HG03045 (cell line): ENCODE results near the gene DPP6.
A peak's percentile ranks its signal among the peaks of the same experiment; 100 is the strongest.
"Not testable (repeated sequence)": the region's sequence is repeated elsewhere in the genome, so short reads cannot be mapped to it uniquely, and the experiment has no call there.

Source experiments
- ATAC-seq: cut with Tn5 transposase; IDR thresholded peaks from one replicate; pipeline ENCODE4 v1.9.1; 2021; ENCODE audit warnings: mild to moderate bottlenecking, moderate library complexity; ENCODE audit not compliant: unreplicated experiment

DPP6 gene

DNA sequence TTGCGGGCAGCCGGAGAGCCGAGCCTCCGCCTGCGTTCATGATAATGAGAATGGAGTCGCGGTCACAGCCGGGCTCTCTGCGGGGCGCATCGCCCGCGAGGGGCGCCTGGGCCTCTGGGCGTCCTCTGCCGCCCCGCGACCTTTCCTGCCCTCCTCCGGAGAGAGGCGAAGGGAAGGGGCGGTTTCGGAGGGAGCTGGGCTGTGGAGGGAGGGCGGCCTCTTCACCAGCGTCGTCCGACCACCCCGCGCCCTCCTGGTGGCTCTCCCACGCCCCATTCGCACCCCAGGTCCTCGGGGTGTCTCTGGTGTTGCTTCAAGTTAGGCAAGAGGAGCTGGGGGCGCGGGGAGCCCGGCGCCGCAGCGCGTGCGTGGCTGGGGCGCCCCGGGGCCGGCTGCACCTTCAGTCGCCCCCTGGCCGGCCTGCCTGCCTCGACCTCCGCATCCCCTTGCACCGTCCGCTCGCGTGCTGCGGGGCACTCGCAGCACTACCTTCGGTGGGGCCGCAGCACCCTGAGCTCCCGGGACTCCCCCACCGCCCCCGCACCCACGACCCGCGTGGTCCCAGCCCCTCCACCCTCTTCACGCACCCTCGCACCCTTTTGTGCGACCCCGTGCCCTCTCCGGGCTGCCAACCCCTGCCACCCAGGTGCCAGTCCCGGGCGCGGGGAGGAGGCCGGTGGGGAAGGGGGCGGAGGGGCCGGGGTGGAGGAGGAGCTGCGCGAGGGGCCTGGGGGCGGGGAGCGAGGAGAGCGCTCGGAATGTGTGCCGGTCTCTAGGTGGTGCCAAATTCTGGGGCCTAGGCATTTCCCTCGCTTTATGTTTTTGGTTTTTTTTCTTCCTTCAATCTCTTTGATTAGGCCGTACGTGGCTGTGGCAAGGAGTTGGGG, at the start of gene DPP6:
Gene DPP6, plus strand, starts transcription at position 756 of the 887 bp plus-strand sequence.
- not testable (repeated sequence) for ATAC-seq

- not testable (repeated sequence) for ATAC-seq
Observed at GRCh38 chr7:154009423-154009911, 42.7 kb upstream of the DPP6 start.

DNA sequence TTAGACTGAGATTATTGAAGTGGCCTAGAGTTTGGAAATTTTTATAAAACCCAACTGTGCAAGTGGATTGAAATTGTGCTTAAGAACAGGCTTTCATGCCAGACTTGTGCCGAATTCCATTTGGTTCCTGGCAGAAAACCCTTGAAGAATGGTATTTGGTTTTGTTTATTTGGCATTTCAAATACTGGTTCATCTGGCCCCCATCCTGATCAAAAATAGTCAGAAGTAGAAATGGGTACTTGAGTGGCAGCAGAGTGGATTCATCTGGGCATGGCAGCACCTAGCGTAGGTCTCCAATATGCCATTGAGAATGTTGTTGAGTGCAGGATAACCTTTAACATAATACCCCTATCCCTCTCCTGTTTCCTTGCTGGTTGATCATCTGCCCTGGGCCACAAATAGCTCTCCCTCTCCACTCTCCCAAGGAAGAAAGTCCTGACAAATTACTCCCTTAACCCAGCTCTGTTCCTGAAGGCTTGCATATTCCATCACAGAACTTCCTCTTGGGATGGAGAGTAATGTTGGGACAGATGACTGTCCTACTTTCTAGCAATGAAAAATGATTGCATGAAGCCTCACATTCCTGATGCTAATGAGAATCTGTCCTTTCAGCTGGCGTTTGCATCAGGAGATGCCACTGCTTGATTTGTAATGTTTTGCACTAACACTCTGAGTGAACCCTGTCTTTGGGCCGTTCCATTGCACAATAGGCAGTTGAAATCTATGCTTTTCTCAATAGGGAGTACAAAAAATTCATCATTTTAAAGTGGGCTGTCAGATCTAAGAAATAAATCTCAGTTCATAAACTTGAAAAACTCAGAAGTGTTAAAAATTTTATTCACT, 41.3 kb upstream of the DPP6 start:
- ATAC-seq: not testable (repeated sequence)

DNA sequence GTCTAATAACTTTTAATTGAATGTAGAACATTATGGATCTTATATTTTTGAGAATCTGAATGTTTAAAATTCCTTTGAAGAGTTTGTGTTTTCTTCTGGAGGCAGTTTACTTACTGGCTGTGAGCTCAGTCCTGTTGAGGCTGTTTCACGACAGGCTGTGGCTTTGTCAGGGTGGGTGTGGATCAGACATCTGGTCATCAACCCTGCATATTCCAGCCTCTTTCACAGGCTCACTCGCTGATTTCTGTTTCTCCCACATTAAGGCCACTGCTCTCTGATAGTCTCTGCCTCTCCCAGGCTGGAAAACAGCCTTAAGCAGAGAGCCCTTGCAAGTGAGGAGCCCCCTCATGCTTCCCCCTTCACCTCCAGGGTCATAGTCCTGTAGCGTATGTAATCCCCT, 39.4 kb upstream of the DPP6 start:
- ATAC-seq: not testable (repeated sequence)

DNA sequence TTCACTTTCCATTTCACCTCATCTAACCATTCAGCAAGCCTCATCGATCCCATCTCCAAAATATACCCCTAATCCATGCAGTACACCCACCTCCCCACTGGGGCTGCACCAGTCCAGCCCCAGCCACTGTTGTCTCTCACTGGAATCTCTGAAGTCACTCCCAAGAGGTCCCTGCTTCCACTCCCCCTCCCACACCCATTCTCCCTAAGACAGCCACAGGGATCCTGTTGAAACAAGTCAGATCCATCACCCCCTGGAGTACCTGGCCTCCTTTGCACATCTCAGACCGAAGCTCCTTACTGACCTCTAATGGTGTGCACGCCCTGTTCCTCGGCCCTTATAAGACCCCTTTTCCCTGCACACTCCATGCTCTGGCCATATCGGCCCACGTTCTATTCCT, 36.6 kb upstream of the DPP6 start:
- not testable (repeated sequence) for ATAC-seq

DNA sequence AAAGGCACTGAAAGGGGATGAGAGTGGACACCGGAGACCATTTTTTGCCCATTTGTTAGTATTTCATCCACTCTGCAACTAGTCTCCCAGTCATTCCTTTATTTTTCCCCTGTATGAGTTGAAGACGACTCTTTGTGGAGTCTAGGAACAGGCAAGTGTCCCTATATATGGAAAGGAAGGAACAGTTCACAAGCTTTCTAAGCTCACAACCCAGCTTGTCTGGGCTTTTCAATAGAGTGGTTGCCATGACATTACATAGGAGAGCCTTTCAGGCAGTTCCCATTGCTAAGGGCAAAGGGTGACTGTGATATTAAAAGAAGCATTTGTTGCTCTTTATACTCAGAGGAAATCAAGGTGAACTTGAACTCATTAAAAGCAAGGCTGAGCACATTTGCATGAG, 33.8 kb upstream of the DPP6 start:
- ATAC-seq: not testable (repeated sequence)

DNA sequence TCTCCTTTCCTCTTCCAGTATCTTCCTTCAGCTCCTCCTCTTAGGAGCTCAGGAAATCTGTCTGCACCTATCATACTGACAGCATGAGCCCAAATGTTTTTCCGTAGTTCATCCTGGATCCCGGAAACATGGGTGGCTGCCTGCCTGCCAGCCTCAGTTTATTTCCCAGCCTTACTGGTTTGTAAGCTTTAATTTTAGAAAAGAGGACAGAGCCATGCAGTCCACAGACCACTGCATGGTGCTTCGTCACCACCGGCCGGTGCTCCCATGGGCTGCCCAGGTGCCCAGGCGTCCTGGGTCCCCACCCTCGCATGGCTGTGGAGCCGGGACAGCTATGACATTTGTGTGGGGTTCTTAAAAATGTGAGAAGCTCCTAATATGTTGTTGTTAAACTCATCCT, 24.4 kb upstream of the DPP6 start:
- not testable (repeated sequence) for ATAC-seq

DNA sequence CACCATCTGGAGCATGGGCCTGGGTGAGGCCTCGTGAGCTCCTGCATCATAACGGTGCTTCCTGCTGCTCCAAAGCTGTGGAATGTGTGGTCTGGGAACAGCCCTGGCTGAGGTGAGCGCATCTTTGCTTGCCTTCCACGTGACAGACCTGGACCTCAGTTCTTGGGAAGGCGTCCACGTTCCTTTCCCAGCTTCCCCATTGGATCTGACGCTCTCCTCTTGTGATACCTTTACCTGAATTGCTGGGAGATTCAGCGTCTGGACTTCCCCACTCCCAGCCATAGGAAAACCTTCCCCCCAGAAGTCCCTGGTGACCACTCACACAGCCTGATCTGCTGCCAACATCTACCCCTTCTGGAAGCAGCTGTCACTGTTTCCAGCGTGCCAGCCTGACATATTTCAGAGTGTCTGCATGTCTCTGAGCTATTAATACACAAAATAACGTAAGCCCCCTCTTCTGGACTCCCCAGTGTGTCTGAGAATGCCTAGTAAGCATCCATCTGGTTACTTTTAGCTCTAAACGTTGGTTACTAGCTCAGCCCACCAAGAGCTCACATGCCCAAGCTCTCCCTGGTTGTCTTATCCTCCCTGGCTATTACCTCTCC, 21.6 kb upstream of the DPP6 start:
- ATAC-seq: not testable (repeated sequence)

DNA sequence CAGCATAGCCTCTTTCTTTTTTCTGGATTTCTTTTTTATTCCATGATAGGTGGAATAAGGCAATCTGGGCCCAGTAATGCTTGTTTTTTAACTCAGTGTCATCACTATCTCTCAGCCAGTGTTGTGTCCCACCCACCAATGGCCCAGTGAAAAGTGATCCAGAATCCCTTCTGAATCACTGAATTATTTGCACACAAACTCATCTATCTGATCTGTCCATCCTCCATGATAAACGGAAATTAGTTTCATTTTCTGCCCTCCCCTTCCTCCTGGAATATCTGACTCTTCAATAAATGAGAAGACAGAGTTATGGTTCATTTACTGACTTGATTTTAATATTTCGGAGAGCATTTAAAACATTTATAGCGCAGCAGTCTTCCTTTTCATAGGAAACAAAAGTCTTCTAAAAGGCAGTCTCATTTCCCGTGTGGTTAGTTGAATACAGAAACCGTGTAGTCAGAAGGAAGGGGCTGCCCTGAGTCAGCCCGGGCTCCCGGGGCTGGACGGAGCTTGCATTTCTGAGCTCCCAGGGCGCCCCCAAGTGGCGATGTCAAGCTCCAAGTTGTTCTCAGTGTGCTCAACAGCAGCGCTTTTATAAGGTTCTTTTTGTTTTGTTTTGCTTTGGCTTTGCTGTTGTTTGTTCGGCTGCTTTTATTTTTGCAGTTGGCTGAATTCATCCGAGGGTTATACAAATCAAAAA, 12.6 kb upstream of the DPP6 start:
- peak; percentile 84 for ATAC-seq

GRCh38 chr7:154050394-154050793, 1.8 kb upstream of the DPP6 start:
- ATAC-seq: not testable (repeated sequence)

DNA sequence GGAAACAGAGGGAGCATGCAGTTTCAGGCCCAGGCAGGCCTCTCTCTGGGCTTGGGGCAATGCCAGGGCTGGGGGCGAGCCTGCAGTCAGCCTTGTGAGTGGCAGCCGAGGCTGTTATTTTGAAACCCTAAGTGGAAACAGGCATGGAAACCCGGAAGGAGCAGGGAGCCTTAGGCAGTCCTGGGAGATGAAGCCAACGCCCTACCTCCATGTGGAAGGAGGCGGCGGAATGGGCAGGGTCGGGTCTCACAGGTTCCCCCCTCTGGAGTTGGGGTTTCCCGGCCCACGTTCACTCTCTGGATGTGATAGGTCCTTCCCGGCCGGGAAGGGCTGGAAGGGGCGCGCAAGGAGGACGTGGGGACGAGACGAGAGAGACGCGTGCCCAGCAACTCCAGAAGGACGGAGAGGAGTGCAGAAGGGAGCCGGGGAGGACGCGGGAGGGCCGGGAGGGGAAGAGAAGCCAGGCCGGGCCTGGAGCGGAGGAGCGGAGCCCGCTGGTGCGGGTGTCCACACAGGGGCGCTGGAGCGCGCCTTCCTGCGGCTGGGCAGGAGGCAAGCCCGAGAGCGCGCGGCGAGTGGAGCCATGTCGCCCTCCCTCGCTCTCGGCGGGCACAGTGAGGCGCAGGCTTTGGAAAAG, 1.1 kb upstream of the DPP6 start:
- ATAC-seq: not testable (repeated sequence)

DNA sequence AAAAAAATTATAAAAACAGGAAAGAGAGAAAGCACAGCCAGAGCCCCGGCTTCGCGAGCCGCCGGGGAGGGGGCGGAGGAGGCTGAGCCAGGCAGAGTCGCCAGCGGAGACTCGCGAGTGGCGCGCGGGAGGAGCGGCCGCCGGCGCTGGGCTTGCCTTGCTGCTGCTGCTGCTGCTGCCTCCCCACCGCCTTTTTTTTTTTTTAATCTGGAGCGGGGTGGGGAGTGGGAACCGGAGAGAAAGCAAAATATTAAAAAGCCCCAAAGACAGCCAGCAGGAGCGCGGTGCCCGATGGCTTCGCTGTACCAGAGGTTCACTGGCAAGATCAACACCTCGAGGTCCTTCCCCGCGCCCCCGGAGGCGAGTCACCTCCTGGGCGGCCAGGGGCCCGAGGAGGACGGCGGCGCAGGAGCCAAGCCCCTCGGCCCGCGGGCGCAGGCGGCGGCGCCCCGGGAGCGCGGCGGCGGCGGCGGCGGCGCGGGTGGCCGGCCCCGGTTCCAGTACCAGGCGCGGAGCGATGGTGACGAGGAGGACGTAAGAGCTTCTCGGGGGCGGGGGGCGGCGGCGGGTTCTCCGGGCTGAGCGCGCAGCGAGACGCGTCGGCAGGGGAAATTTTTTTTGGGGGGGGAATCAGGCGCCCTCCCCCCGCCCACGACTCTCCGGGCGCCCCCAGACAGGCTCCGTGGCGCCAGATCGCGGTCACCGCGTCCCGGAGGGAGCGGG, 493 bp downstream of the DPP6 start:
- ATAC-seq: not testable (repeated sequence)

- ATAC-seq: not testable (repeated sequence)
Observed at GRCh38 chr7:154053466-154054312, 1.5 kb downstream of the DPP6 start.

- not testable (repeated sequence) for ATAC-seq
Observed at GRCh38 chr7:154054664-154055063, 2.5 kb downstream of the DPP6 start.

- not testable (repeated sequence) for ATAC-seq
Observed at GRCh38 chr7:154055491-154056106, 3.4 kb downstream of the DPP6 start.

- ATAC-seq: not testable (repeated sequence)
Observed at GRCh38 chr7:154058783-154059182, 6.6 kb downstream of the DPP6 start.

- ATAC-seq: not testable (repeated sequence)
Observed at GRCh38 chr7:154060551-154060950, 8.4 kb downstream of the DPP6 start.

- ATAC-seq: not testable (repeated sequence)
Observed at GRCh38 chr7:154071833-154072232, 19.6 kb downstream of the DPP6 start.
